Suprapubic skin (tissue), 4 donors: ENCODE data around the gene MMD.
"Not testable (repeated sequence)": the region's sequence is repeated elsewhere in the genome, so short reads cannot be mapped to it uniquely, and the experiment has no call there.

Source experiments
- EP300 ChIP-seq: sonication (generic); formaldehyde crosslinking; IDR thresholded peaks from one replicate; pipeline ENCODE4 v1.6.1; 2017; ENCODE audit warnings: antibody characterized with exemption
- POLR2AphosphoS5 ChIP-seq, 3 donors: sonication (generic); formaldehyde crosslinking; IDR thresholded peaks; one replicate each; pipeline ENCODE4 v1.6.1; 2017; ENCODE audit warnings: antibody characterized with exemption in 3 of 3
- TF ChIP-seq, protein P1 (sequence below), 2 donors: fragments of 200-600 bp in 1 of 2; fragments of 450-650 bp in 1 of 2; sonication (generic) in 1 of 2; IDR thresholded peaks; one replicate each; pipeline ENCODE4 v1.5.1; 2016 to 2019; ENCODE audit warnings: antibody characterized with exemption in 2 of 2, mild to moderate bottlenecking in 1 of 2, moderate library complexity in 1 of 2

DNA sequence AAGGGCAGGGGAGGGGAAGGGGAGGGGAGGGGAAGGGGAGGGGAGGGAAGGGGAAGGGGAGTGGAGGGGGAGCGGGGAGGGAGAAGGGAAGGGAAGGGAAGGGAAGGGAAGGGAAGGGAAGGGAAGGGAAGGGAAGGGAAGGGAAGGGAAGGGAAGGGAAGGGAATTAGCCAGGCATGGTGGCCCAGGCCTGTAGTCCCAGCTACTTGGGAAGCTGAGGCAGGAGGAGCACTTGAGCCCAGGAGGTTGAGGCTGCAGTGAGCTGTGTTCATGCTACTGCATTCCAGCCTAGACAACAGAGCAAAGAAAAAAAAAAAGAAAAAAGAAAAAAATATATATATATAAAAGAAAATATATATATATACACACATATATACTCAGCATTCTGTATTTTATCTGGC is 10.3 kb upstream of the MMD start:
- TF ChIP-seq, protein P1, sequence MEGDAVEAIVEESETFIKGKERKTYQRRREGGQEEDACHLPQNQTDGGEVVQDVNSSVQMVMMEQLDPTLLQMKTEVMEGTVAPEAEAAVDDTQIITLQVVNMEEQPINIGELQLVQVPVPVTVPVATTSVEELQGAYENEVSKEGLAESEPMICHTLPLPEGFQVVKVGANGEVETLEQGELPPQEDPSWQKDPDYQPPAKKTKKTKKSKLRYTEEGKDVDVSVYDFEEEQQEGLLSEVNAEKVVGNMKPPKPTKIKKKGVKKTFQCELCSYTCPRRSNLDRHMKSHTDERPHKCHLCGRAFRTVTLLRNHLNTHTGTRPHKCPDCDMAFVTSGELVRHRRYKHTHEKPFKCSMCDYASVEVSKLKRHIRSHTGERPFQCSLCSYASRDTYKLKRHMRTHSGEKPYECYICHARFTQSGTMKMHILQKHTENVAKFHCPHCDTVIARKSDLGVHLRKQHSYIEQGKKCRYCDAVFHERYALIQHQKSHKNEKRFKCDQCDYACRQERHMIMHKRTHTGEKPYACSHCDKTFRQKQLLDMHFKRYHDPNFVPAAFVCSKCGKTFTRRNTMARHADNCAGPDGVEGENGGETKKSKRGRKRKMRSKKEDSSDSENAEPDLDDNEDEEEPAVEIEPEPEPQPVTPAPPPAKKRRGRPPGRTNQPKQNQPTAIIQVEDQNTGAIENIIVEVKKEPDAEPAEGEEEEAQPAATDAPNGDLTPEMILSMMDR (IDR thresholded peaks at IDR 0.05): not testable (repeated sequence)
- not testable (repeated sequence) for TF ChIP-seq POLR2AphosphoS5 (IDR thresholded peaks at IDR 0.05); EP300
